ENCODE data around the gene IGDCC3.

DNA sequence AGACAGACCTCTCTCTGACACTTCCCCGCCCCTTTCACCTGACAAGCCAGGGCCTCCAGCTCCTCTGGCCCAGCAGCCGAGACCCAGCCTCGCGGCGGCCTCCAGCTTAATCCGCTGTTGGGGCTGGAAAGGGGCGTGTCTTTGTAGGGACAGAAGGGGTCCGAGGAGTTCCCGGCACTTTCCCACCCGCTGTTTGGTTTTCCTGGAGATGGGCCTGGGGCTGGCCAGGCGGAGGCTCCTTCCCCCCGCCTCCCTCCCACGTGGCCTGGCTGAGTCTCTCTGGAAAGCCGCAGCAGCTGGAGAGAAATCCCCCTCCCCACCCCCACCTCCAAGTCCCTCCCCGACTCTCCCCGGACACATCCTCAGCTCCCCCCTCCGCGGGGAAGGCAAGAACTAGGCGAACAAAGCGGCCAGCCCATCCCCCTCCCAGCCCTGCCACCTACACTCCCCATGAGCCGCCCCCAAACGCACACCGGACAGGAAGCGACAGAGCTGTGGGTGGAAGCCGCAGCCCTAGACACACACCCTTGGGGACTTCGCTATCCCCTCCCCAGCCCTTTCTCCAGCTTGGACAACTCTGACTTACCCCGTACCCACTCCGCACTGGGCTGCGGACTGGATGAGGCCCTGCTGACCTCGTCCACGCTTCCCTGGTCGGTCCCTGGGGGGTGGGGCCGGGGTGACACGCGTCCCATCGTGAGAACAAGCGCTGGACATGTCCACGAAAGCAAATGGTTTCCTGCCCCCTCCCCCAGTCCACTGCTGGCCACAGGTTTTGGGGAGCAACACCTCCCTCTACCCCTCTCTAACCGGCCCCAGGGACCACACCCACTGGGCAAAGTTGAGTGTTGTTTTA, 43.8 kb upstream of the IGDCC3 start:
- TF ChIP-seq, protein P1, sequence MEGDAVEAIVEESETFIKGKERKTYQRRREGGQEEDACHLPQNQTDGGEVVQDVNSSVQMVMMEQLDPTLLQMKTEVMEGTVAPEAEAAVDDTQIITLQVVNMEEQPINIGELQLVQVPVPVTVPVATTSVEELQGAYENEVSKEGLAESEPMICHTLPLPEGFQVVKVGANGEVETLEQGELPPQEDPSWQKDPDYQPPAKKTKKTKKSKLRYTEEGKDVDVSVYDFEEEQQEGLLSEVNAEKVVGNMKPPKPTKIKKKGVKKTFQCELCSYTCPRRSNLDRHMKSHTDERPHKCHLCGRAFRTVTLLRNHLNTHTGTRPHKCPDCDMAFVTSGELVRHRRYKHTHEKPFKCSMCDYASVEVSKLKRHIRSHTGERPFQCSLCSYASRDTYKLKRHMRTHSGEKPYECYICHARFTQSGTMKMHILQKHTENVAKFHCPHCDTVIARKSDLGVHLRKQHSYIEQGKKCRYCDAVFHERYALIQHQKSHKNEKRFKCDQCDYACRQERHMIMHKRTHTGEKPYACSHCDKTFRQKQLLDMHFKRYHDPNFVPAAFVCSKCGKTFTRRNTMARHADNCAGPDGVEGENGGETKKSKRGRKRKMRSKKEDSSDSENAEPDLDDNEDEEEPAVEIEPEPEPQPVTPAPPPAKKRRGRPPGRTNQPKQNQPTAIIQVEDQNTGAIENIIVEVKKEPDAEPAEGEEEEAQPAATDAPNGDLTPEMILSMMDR (IDR thresholded peaks at IDR 0.05), result no peak
- TF ChIP-seq POLR2A (IDR thresholded peaks at IDR 0.05), result no peak

Data from uterus (tissue), 2 donors.